Sigmoid colon (tissue), 3 donors: Measurements from ENCODE around the gene PAX9.

Source experiments
- POLR2A ChIP-seq, 2 donors: fragments of 450-650 bp; IDR thresholded peaks; one replicate each; pipeline ENCODE4 v1.6.1; 2016; ENCODE audit warnings: antibody characterized with exemption in 2 of 2, mild to moderate bottlenecking in 2 of 2, moderate library complexity in 2 of 2
- TF ChIP-seq, protein P1 (sequence below), 4 experiments: fragments of 450-650 bp in 3 of 4; fragments of 200-600 bp in 1 of 4; IDR thresholded peaks; one replicate each; pipeline ENCODE4 v1.5.1; 2016 to 2019; ENCODE audit warnings: antibody characterized with exemption in 4 of 4, mild to moderate bottlenecking in 3 of 4, moderate library complexity in 2 of 4

GRCh38 chr14:36662543-36663403, 1.1 kb downstream of the PAX9 start:
- TF ChIP-seq, protein P1, sequence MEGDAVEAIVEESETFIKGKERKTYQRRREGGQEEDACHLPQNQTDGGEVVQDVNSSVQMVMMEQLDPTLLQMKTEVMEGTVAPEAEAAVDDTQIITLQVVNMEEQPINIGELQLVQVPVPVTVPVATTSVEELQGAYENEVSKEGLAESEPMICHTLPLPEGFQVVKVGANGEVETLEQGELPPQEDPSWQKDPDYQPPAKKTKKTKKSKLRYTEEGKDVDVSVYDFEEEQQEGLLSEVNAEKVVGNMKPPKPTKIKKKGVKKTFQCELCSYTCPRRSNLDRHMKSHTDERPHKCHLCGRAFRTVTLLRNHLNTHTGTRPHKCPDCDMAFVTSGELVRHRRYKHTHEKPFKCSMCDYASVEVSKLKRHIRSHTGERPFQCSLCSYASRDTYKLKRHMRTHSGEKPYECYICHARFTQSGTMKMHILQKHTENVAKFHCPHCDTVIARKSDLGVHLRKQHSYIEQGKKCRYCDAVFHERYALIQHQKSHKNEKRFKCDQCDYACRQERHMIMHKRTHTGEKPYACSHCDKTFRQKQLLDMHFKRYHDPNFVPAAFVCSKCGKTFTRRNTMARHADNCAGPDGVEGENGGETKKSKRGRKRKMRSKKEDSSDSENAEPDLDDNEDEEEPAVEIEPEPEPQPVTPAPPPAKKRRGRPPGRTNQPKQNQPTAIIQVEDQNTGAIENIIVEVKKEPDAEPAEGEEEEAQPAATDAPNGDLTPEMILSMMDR (IDR thresholded peaks at IDR 0.05): no peak
- TF ChIP-seq POLR2A (IDR thresholded peaks at IDR 0.05): no peak
